Osteoblast (primary cell): Measurements from ENCODE around the gene CREBL2. TPM values are rescaled to one million over a fixed set of nuclear protein-coding genes. Genes with fewer than 3 reads are reported as not detected.
"Not testable (repeated sequence)": the region's sequence is repeated elsewhere in the genome, so short reads cannot be mapped to it uniquely, and the experiment has no call there.

ENCODE experiments used
- DNase-seq: peaks from one replicate; pipeline ENCODE4 v3.0.0; 2011; ENCODE audit warnings: low spot score, mixed read lengths; ENCODE audit not compliant: insufficient read length; ENCODE audit errors: missing footprints
- H2AFZ ChIP-seq: 2 replicates; pipeline ENCODE4 v1.6.0; 2011; ENCODE audit warnings: mild to moderate bottlenecking, low read length
- H3K27ac ChIP-seq: 2 replicates; pipeline ENCODE4 v1.5.1; 2011; ENCODE audit warnings: mild to moderate bottlenecking, low read depth, low read length, moderate library complexity
- H3K27me3 ChIP-seq: 2 replicates; pipeline ENCODE4 v1.6.0; 2012; ENCODE audit warnings: mild to moderate bottlenecking, control low read depth, inconsistent platforms, low read length, moderate library complexity; ENCODE audit not compliant: insufficient read depth
- H3K36me3 ChIP-seq: 2 replicates; pipeline ENCODE4 v1.5.1; 2011; ENCODE audit warnings: mild to moderate bottlenecking, low read length, control low read depth, moderate library complexity; ENCODE audit not compliant: insufficient read depth
- H3K4me1 ChIP-seq: 2 replicates; pipeline ENCODE4 v1.5.1; 2011; ENCODE audit warnings: mild to moderate bottlenecking, low read length, control low read depth, moderate library complexity; ENCODE audit not compliant: insufficient read depth
- H3K4me2 ChIP-seq: 2 replicates; pipeline ENCODE4 v1.6.0; 2011; ENCODE audit warnings: mild to moderate bottlenecking, low read length; ENCODE audit not compliant: insufficient read depth
- H3K4me3 ChIP-seq: fragments of 200-600 bp; sonication (generic); 3 replicates; pipeline ENCODE4 v1.5.1; 2012; ENCODE audit warnings: mild to moderate bottlenecking, low read length, inconsistent platforms; ENCODE audit not compliant: insufficient read depth
- H3K79me2 ChIP-seq: 2 replicates; pipeline ENCODE4 v1.6.0; 2012; ENCODE audit warnings: mild to moderate bottlenecking, low read length, control low read depth, inconsistent platforms; ENCODE audit not compliant: insufficient read depth
- H3K9me3 ChIP-seq: 2 replicates; pipeline ENCODE4 v1.5.1; 2011; ENCODE audit warnings: low read depth, low read length, control low read depth
- H4K20me1 ChIP-seq: 2 replicates; pipeline ENCODE4 v1.6.0; 2012; ENCODE audit warnings: mild to moderate bottlenecking, low read length, control low read depth; ENCODE audit not compliant: insufficient read depth
- total RNA-seq: library from RNA; depleted of rRNA; stranded (reverse); fragments of >200 nt; gene quantifications from 2 replicates; pipeline ENCODE4 v1.2.3, GENCODE V29; 2012
- TF ChIP-seq, protein P1 (sequence below): IDR thresholded peaks from 2 replicates; pipeline ENCODE4 v1.5.1; 2011; ENCODE audit warnings: mild to moderate bottlenecking, low read depth, low read length, moderate library complexity; ENCODE audit errors: extremely low read depth

CREBL2 gene
- total RNA-seq, 1 donor, result 47.0 TPM

DNA sequence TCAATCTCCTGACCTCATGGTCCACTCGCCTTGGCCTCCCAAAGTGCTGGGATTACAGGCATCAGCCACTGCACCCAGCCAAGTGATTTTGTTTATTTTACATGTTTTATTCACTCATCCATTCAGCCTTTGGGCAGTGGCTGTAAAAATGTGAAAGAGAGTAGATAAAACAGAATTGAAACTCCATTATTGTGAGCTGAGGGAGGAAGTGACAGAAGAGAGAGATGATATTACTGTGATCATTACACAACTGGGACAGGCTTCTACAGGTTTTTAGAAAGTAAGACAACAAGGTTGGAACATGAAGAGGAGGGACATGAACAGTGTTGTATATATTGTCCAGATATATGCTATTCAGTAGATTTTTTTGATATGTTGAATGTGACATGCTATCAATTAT lies 25.0 kb downstream of the CREBL2 start:
- Histone ChIP-seq H3K9me3 (no peaks in the 10 kb centered on the region), H4K20me1 (no peaks in the 10 kb centered on the region), H2AFZ (no peak overlapping the region), H3K79me2 (peaks cover 5% of the 10 kb centered on the region), H3K36me3 (peaks cover 10% of the 10 kb centered on the region), H3K27me3 (no peaks in the 10 kb centered on the region), H3K4me1 (no peaks in the 10 kb centered on the region), H3K27ac (no peak overlapping the region), H3K4me3 (no peak overlapping the region), H3K4me2 (no peak overlapping the region)
- TF ChIP-seq, protein P1, sequence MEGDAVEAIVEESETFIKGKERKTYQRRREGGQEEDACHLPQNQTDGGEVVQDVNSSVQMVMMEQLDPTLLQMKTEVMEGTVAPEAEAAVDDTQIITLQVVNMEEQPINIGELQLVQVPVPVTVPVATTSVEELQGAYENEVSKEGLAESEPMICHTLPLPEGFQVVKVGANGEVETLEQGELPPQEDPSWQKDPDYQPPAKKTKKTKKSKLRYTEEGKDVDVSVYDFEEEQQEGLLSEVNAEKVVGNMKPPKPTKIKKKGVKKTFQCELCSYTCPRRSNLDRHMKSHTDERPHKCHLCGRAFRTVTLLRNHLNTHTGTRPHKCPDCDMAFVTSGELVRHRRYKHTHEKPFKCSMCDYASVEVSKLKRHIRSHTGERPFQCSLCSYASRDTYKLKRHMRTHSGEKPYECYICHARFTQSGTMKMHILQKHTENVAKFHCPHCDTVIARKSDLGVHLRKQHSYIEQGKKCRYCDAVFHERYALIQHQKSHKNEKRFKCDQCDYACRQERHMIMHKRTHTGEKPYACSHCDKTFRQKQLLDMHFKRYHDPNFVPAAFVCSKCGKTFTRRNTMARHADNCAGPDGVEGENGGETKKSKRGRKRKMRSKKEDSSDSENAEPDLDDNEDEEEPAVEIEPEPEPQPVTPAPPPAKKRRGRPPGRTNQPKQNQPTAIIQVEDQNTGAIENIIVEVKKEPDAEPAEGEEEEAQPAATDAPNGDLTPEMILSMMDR, result no peak
- DNase-seq, result no peak

- not testable (repeated sequence) for H3K79me2 ChIP-seq, H3K4me2 ChIP-seq, H3K4me1 ChIP-seq, H3K4me3 ChIP-seq, H3K27me3 ChIP-seq, H3K27ac ChIP-seq, H2AFZ ChIP-seq, H4K20me1 ChIP-seq, H3K9me3 ChIP-seq, DNase-seq
- peaks cover 21% of the 10 kb centered on the region for H3K36me3 ChIP-seq
Observed at GRCh38 chr12:12639995-12640394, 28.3 kb downstream of the CREBL2 start.

GRCh38 chr12:12641650-12642049 lies 30.0 kb downstream of the CREBL2 start:
- no peaks in the 10 kb centered on the region for H4K20me1 ChIP-seq
- H3K4me3 ChIP-seq, result no peak overlapping the region
- H3K4me2 ChIP-seq, result no peak overlapping the region
- H3K36me3 ChIP-seq, result peaks cover 19% of the 10 kb centered on the region
- DNase-seq, result no peak
- H3K9me3 ChIP-seq, result no peaks in the 10 kb centered on the region
- no peaks in the 10 kb centered on the region for H3K27me3 ChIP-seq
- H3K4me1 ChIP-seq, result peaks cover 14% of the 10 kb centered on the region
- TF ChIP-seq, protein P1, result no peak
- no peaks in the 10 kb centered on the region for H3K79me2 ChIP-seq
- H3K27ac ChIP-seq, result no peak overlapping the region
- no peak overlapping the region for H2AFZ ChIP-seq

DNA sequence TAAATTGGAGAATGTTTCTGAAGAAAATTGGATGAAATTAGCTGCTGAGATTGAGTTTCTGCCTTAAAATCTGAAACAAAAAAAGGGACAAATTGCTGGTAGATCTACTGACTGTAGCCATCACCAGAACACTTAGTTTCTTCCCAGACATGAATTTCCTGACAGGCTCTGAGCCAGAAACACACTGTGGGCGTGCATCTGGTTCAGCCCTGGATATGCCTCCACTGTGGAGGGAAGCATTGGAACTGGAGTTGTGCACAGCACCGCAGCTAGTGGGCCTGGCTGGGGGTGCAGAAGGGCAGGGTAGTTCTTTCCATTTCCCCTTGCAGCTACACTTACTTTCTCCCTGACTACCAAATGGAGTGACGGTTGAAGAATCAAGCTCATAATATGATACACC lies 31.2 kb downstream of the CREBL2 start:
- Histone ChIP-seq H3K4me1 (peaks cover 14% of the 10 kb centered on the region), H3K4me3 (no peak overlapping the region), H3K4me2 (no peak overlapping the region), H3K27ac (no peak overlapping the region), H3K27me3 (no peaks in the 10 kb centered on the region), H3K36me3 (peaks cover 15% of the 10 kb centered on the region), H3K79me2 (no peaks in the 10 kb centered on the region), H4K20me1 (no peaks in the 10 kb centered on the region), H3K9me3 (no peaks in the 10 kb centered on the region), H2AFZ (no peak overlapping the region)
- TF ChIP-seq, protein P1, result no peak
- no peak for DNase-seq
